PC-9 (cell line): ENCODE data around the gene NCAPH2. TPM values are rescaled to one million over a fixed set of nuclear protein-coding genes. Genes with fewer than 3 reads are reported as not detected.

ENCODE experiments used
- BruUV-seq: library from RNA; stranded (reverse); fragments of 400-500 nt; replicated peaks from 2 replicates; lab custom pipeline; 2021; lab: Mats Ljungman, UMichigan
- CTCF ChIA-PET: fragments of 300-600 bp; sonication (Branson Sonifier 250); formaldehyde crosslinking; loops from one replicate; lab custom pipeline; 2022; ENCODE audit warnings: antibody characterized with exemption; lab: Charles Lee
- POLR2A ChIA-PET: fragments of 300-600 bp; sonication (Branson Sonifier 250); formaldehyde crosslinking; loops from one replicate; lab custom pipeline; 2022; ENCODE audit warnings: antibody characterized with exemption; ENCODE audit not compliant: unreplicated experiment; lab: Charles Lee
- DNase-seq, 2 experiments: peaks; one replicate each; pipeline versions ENCODE4 v3.0.0 to v3.0.0-alpha.2; 2015 to 2022; ENCODE audit warnings: mixed read lengths in 1 of 2
- H2AFZ ChIP-seq: fragments of 200-600 bp; sonication (generic); 2 replicates; pipeline ENCODE4 v1.8.1; 2017; ENCODE audit warnings: antibody characterized with exemption
- H3F3A ChIP-seq: fragments of 200-600 bp; sonication (generic); 2 replicates; pipeline ENCODE4 v1.8.1; 2017; ENCODE audit warnings: antibody characterized with exemption, mild to moderate bottlenecking, low read depth; ENCODE audit not compliant: insufficient read depth
- H3K27ac ChIP-seq: fragments of 200-600 bp; sonication (generic); 2 replicates; pipeline ENCODE4 v1.6.1; 2016; ENCODE audit warnings: mixed run types
- H3K27me3 ChIP-seq: fragments of 200-600 bp; sonication (generic); 2 replicates; pipeline ENCODE4 v1.6.1; 2016; ENCODE audit warnings: low read depth, mixed run types; ENCODE audit not compliant: insufficient read depth
- H3K36me3 ChIP-seq: fragments of 200-600 bp; sonication (generic); 2 replicates; pipeline ENCODE4 v1.6.1; 2016; ENCODE audit warnings: low read depth, mixed run types
- H3K4me1 ChIP-seq: fragments of 200-600 bp; sonication (generic); replicated peaks from 2 replicates; pipeline ENCODE4 v1.6.1; 2016; ENCODE audit warnings: mixed run types; ENCODE audit not compliant: insufficient read depth
- H3K4me2 ChIP-seq: fragments of 200-600 bp; sonication (generic); 2 replicates; pipeline ENCODE4 v1.6.1; 2017; ENCODE audit warnings: mixed run types
- H3K4me3 ChIP-seq: fragments of 200-600 bp; sonication (generic); 2 replicates; pipeline ENCODE4 v1.6.1; 2016; ENCODE audit warnings: mixed run types
- H3K79me2 ChIP-seq: fragments of 200-600 bp; sonication (generic); 2 replicates; pipeline ENCODE4 v1.6.1; 2017; ENCODE audit warnings: low read depth, mixed run types
- H3K9me2 ChIP-seq: fragments of 200-600 bp; sonication (generic); 2 replicates; pipeline ENCODE4 v1.8.1; 2017; ENCODE audit warnings: mild to moderate bottlenecking; ENCODE audit not compliant: insufficient read depth
- H3K9me3 ChIP-seq: fragments of 200-600 bp; sonication (generic); 2 replicates; pipeline ENCODE4 v1.8.1; 2016; ENCODE audit warnings: low read depth; ENCODE audit not compliant: insufficient read depth
- H4K20me1 ChIP-seq: fragments of 200-600 bp; sonication (generic); 2 replicates; pipeline ENCODE4 v1.8.1; 2017; ENCODE audit not compliant: insufficient read depth
- CTCF ChIP-seq: fragments of 200-600 bp; sonication (generic); conservative IDR thresholded peaks from 2 replicates; pipeline ENCODE4 v1.6.1; 2017; ENCODE audit warnings: mixed run types, antibody characterized with exemption, mild to moderate bottlenecking, moderate library complexity
- EZH2 ChIP-seq: fragments of 200-600 bp; sonication (generic); IDR thresholded peaks from 2 replicates; pipeline ENCODE4 v1.8.0; 2017; ENCODE audit warnings: antibody characterized with exemption, low read depth
- intact Hi-C: fragments of 100-400 bp; cut with micrococcal nuclease; formaldehyde crosslinking; loops from one replicate; pipeline ENCODE4 v1.10.0; 2022; ENCODE audit not compliant: unreplicated experiment
- total RNA-seq: library from RNA; stranded (reverse); gene quantifications from 2 replicates; pipeline ENCODE4 v1.2.3, GENCODE V29; 2021

NCAPH2 gene
- total RNA-seq, 1 experiment from 2014 or later: 58.8 TPM

- no peak overlapping the region for H3K4me2 ChIP-seq
- no peaks in the 10 kb centered on the region for H3K9me3 ChIP-seq
- peaks cover 48% of the 10 kb centered on the region for H3K36me3 ChIP-seq
- DNase-seq: no peak
- ChIA-PET CTCF (interaction anchor here (0.6 kb wide), 1 partner anchor 15 kb away, joined by 3 read pairs; no protein-coding TSS in a partner anchor), POLR2A (no interaction called here)
- no peak overlapping the region for H2AFZ ChIP-seq
- no peaks in the 10 kb centered on the region for H3K4me1 ChIP-seq
- no peak overlapping the region for H3K27ac ChIP-seq
- BruUV-seq: no TSS peak
- H3K9me2 ChIP-seq: no peaks in the 10 kb centered on the region
- H4K20me1 ChIP-seq: peaks cover 51% of the 10 kb centered on the region; the same call in 1 of the 2 replicates
- intact Hi-C loops: loop anchor here (5.0 kb wide), 1 partner anchor 35 kb away; no protein-coding TSS in a partner anchor
- H3F3A ChIP-seq: peaks cover 10% of the 10 kb centered on the region; the same call in 1 of the 2 replicates
- no peaks in the 10 kb centered on the region for H3K79me2 ChIP-seq
- H3K27me3 ChIP-seq: no peaks in the 10 kb centered on the region
- TF ChIP-seq EZH2 (no peak), CTCF (no peak)
- H3K4me3 ChIP-seq: no peak overlapping the region
Observed at GRCh38 chr22:50461979-50462540, 46.0 kb upstream of the NCAPH2 start.

- intact Hi-C loops: loop anchor here (5.0 kb wide), 1 partner anchor 34 kb away; no protein-coding TSS in a partner anchor
- no peak for TF ChIP-seq EZH2
- TF ChIP-seq CTCF: no peak
- no peak for DNase-seq
- H3K27me3 ChIP-seq: no peaks in the 10 kb centered on the region
- H3K36me3 ChIP-seq: peaks cover 50% of the 10 kb centered on the region
- peaks cover 7% of the 10 kb centered on the region for H3K79me2 ChIP-seq
- no peak overlapping the region for H2AFZ ChIP-seq
- no peak overlapping the region for H3K4me3 ChIP-seq
- no peaks in the 10 kb centered on the region for H3K4me1 ChIP-seq
- CTCF ChIA-PET: no interaction called here
- no peaks in the 10 kb centered on the region for H3K9me3 ChIP-seq
- H3K4me2 ChIP-seq: no peak overlapping the region
- peaks cover 54% of the 10 kb centered on the region for H4K20me1 ChIP-seq
- H3F3A ChIP-seq: peaks cover 10% of the 10 kb centered on the region; the same call in 1 of the 2 replicates
- H3K9me2 ChIP-seq: no peaks in the 10 kb centered on the region
- no TSS peak for BruUV-seq
- POLR2A ChIA-PET: interaction anchor here (0.6 kb wide), 1 partner anchor 496 kb away, joined by 5 read pairs; no protein-coding TSS in a partner anchor
- no peak overlapping the region for H3K27ac ChIP-seq
Observed at GRCh38 chr22:50463188-50463900, 44.7 kb upstream of the NCAPH2 start.

- H3K27ac ChIP-seq: no peak overlapping the region
- H3K4me2 ChIP-seq: no peak overlapping the region
- H3K9me2 ChIP-seq: no peaks in the 10 kb centered on the region
- BruUV-seq: no TSS peak
- no peak for DNase-seq
- H3K36me3 ChIP-seq: peaks cover 41% of the 10 kb centered on the region
- CTCF ChIA-PET: no interaction called here
- peaks cover 59% of the 10 kb centered on the region for H4K20me1 ChIP-seq
- H3F3A ChIP-seq: peaks cover 20% of the 10 kb centered on the region
- intact Hi-C loops: loop anchor here (5.0 kb wide), 1 partner anchor 33 kb away; no protein-coding TSS in a partner anchor
- no peak overlapping the region for H2AFZ ChIP-seq
- TF ChIP-seq EZH2 (no peak), CTCF (no peak)
- H3K27me3 ChIP-seq: no peaks in the 10 kb centered on the region
- peaks cover 18% of the 10 kb centered on the region for H3K79me2 ChIP-seq
- no peaks in the 10 kb centered on the region for H3K9me3 ChIP-seq
- POLR2A ChIA-PET: no interaction called here
- H3K4me1 ChIP-seq: peaks cover 11% of the 10 kb centered on the region
- no peak overlapping the region for H3K4me3 ChIP-seq
Observed at GRCh38 chr22:50464451-50464850, 43.6 kb upstream of the NCAPH2 start.
